Mesodermal cell (in vitro differentiated cells): ENCODE data around the gene KCNJ1.

Experiments used
- H3K27ac ChIP-seq: 2 replicates; pipeline ENCODE4 v1.7.0; 2013; ENCODE audit warnings: mild to moderate bottlenecking, low read depth, low read length, moderate library complexity; ENCODE audit not compliant: severe bottlenecking
- H3K36me3 ChIP-seq: 2 replicates; pipeline ENCODE4 v1.7.1; 2013; ENCODE audit warnings: mild to moderate bottlenecking, low read length, moderate library complexity; ENCODE audit not compliant: control insufficient read depth, insufficient read depth
- H3K4me1 ChIP-seq: one replicate; pipeline ENCODE4 v1.7.1; 2013; ENCODE audit warnings: mild to moderate bottlenecking, low read length; ENCODE audit not compliant: insufficient read depth, control insufficient read depth, poor library complexity, severe bottlenecking
- H3K4me3 ChIP-seq: 2 replicates; pipeline ENCODE4 v1.7.0; 2013; ENCODE audit warnings: low read length, control low read depth, mild to moderate bottlenecking; ENCODE audit not compliant: insufficient read depth, poor library complexity, severe bottlenecking; ENCODE audit errors: extremely low read depth
- H3K9me3 ChIP-seq: 2 replicates; pipeline ENCODE4 v1.7.1; 2013; ENCODE audit warnings: mild to moderate bottlenecking, low read length, moderate library complexity; ENCODE audit not compliant: control insufficient read depth
- WGBS, 2 experiments: methylation state at CpG; one replicate each; pipeline ENCODE4 v1.1.5; 2013; ENCODE audit warnings: missing lambda C conversion rate in 2 of 2; ENCODE audit not compliant: insufficient coverage in 2 of 2; 5-methylcytosine and 5-hydroxymethylcytosine counted together

The KCNJ1 gene

DNA sequence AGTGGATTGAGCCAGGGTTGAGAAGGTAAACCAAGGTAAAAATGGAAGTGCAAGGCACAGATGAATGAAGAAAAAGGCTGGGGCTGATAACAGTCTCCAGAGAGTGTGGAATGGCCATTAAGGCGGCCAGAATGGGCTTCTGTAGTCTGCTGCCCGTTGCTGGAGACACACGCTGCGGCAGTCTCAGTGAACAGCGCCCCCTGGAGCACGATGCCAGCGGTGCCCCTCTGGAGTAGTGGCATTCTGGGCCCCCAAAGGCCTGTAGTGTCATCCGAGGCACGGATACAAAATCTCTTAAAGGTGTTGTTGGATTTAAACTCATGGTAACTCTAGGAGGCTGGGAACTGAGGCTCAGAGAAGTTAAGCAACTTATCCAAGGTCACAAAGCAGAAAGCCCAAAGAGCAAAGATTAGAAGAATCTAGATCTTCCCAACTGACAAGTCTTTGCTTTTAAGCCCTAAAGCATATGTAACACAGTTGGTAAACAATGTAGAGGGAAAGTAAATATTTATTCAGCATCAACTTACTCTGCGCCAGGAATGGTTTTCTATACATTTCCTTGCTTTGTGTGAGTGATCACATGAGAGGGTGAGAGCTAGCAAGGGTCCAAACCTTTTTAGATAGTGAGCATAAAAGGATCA lies 18.2 kb downstream of the KCNJ1 start:
- Histone ChIP-seq H3K27ac (no peak overlapping the region), H3K36me3 (no peaks in the 10 kb centered on the region), H3K4me3 (no peak overlapping the region), H3K4me1 (no peaks in the 10 kb centered on the region), H3K9me3 (no peaks in the 10 kb centered on the region)
- 11 to 14% methylated on average over 7 to 9 of the region's 10 CpGs for WGBS, 2 experiments

DNA sequence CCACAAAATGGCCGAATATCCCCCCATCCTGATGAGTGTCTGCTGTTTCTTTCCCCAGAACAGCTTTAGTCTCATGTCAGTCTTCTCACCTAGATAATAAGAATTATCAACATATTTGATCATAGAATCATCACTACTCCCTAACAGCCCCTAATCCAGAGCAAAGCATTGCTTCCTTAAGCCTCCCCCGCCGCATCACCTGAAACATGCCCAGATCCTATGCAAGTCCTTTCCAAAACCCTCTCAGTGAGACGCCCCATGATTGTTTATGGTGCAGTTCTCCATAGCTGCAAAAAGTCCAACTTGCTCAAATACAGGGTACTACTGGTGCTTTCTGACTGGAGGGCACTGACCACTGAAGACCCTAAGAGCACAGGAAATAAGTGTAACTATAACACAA lies 20.1 kb downstream of the KCNJ1 start:
- H3K4me1 ChIP-seq, result no peaks in the 10 kb centered on the region
- H3K27ac ChIP-seq, result no peak overlapping the region
- WGBS, 2 experiments, result 93 to 97% methylated on average over 4 of the region's 4 CpGs
- H3K9me3 ChIP-seq, result no peaks in the 10 kb centered on the region
- no peaks in the 10 kb centered on the region for H3K36me3 ChIP-seq
- H3K4me3 ChIP-seq, result no peak overlapping the region

DNA sequence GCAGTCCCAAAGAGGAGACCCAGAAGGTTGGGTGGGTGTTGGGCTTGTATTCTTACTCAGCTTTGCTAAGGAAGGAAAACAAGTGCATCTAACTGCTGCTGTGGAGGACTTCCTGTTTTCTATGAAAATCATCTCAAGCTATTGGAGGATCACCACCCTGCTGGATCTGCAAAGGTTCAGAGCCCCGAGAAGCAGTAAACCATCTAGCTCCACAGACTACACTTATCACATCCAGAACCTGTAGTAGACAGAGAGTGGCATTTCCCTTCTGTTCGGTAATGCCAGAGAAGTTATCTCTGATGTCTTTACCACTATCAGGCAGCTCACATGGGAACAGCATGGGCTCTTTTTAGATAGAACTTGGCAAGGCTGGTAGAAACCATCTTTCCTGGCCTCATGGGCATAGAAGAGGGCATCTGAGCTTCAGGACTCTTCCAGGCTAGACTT lies 21.7 kb downstream of the KCNJ1 start:
- Histone ChIP-seq H3K9me3 (no peaks in the 10 kb centered on the region), H3K4me1 (no peaks in the 10 kb centered on the region), H3K4me3 (no peak overlapping the region), H3K36me3 (no peaks in the 10 kb centered on the region), H3K27ac (no peak overlapping the region)
- WGBS, 2 experiments, result 100% methylated on average over 1 of the region's 2 CpGs; no CpG with 5 or more reads in 1 of the 2 experiments

DNA sequence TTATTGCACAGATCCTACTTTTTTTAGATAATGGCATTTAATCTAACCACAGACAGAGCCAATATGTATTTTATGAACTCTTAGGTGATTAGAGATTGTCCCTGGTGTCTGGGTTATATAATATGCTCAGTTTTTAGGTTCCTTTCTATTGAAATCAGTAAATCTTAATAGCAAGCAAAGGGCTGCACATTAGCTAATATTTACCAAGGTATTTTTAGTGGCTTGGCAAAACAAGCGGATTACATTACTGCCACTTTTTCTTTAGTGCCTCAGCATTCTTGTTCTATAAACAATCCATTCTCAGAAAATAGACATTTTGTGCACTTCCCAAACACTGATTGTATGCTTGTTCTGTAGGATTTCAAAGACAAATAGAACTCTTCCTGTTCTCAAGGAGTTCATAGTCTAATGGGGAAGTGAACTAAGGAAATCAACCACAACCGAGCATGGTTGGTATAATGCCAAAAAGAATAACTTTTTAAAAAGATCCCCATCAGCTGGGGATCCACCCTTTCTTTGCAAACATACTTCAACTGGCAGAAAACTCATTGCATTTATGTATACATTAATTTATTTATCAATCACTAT lies 23.8 kb downstream of the KCNJ1 start:
- Histone ChIP-seq H3K4me3 (no peak overlapping the region), H3K36me3 (no peaks in the 10 kb centered on the region), H3K4me1 (no peaks in the 10 kb centered on the region), H3K27ac (no peak overlapping the region), H3K9me3 (peaks cover 5% of the 10 kb centered on the region)
- 100% methylated on average over 1 of the region's 2 CpGs; no CpG with 5 or more reads in 1 of the 2 experiments for WGBS, 2 experiments

DNA sequence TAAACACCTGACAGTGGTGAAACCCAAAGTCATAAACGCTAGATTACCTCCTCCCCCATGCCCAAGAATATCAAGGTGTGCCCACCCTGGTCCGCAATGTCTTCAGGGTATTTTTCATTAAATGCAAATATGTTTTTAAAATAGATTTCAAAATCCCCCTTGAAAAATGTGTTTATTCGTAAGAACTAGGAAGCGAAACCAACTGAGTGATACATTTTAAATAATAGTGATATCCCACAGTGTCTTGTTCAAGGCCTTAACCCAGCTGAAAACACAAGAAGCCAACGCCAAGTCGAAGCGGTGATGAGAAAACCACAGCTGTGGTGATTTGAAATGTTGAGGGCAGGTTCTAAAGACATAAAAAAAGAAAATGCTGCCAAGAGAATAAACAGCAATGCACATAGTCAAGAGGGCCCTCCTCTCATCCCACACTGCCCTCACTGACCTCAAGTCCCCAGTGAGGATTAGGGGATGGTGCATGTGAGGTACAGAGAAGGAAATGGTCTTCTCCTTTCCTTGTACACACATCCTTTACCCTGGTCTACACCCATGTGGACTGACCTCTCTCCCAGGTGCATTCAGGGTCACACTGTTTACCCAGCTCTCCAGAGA lies 25.5 kb downstream of the KCNJ1 start:
- H3K4me3 ChIP-seq, result no peak overlapping the region
- H3K27ac ChIP-seq, result no peak overlapping the region
- H3K9me3 ChIP-seq, result peaks cover 5% of the 10 kb centered on the region
- H3K36me3 ChIP-seq, result no peaks in the 10 kb centered on the region
- WGBS, 2 experiments, result 100% methylated on average over 1 of the region's 7 CpGs; no CpG with 5 or more reads in 1 of the 2 experiments
- H3K4me1 ChIP-seq, result peaks cover under 1% of the 10 kb centered on the region

DNA sequence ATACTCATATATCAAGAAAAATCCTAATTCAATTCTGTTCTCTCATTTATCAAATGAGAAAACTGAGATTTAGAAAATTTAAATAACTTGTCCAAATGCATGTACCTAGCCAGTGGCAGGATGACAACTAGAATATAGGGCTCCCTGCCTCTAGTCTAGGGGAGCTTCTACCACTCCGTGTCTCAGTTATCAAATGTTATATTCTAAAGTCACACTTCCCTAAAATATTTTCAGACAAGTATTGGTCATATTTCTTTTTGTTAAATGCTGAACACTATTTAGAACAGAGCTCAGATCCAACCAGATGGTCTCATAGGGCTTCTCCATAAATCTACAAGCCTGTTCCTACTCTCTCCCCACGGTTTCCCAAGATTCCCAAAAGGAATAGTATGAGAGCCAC lies 26.3 kb downstream of the KCNJ1 start:
- WGBS, 2 experiments, result 88% methylated on average over 1 of the region's 2 CpGs; no CpG with 5 or more reads in 1 of the 2 experiments

DNA sequence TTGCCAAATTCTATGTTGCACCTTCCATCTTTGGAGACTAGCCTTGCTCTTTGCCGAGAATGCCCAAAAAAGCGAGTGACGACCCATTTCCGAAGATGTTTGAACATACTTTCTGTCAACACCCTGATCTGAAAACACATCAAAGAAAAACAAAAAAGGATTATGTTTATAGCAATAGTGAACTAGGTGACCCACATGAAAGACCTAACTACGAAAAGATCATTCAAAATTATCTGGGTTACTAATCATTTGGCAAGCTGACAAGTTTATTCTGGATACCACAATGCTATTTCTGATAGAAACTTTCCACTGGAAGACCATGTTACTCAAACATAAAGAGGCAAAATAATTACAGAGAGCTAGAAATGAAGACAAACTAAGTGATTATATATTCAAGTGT lies 27.0 kb downstream of the KCNJ1 start:
- H3K4me1 ChIP-seq, result peaks cover 12% of the 10 kb centered on the region
- no peak overlapping the region for H3K27ac ChIP-seq
- WGBS, 2 experiments, result 83 to 100% methylated on average over 2 to 5 of the region's 5 CpGs
- no peak overlapping the region for H3K4me3 ChIP-seq
- H3K36me3 ChIP-seq, result no peaks in the 10 kb centered on the region
- peaks cover 5% of the 10 kb centered on the region for H3K9me3 ChIP-seq

More for the DNA sequence above, 26.3 kb downstream of the KCNJ1 start:
- Histone ChIP-seq H3K36me3 (no peaks in the 10 kb centered on the region), H3K27ac (no peak overlapping the region), H3K4me3 (no peak overlapping the region), H3K9me3 (peaks cover 5% of the 10 kb centered on the region), H3K4me1 (peaks cover 6% of the 10 kb centered on the region)

DNA sequence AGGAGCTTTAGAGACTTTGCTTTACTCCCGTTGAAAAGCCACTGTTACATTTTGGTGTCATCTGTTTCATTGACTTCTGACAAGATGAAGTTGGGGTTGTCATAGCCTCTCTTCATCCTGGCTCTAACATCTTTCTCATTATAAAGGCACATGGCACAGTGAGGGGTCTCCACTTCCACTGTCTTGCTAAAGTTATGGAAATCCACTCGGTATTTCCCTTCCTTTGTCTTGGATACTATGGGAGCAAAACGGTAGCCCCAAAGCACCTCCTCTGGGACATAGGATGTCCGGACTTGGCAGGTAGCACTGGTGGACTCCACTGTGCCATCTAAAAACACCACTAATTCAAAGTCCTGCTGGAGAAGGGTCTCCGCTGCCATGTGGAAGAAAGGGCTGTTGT lies 28.0 kb downstream of the KCNJ1 start:
- Histone ChIP-seq H3K4me3 (no peak overlapping the region), H3K36me3 (no peaks in the 10 kb centered on the region), H3K9me3 (peaks cover 5% of the 10 kb centered on the region)

DNA sequence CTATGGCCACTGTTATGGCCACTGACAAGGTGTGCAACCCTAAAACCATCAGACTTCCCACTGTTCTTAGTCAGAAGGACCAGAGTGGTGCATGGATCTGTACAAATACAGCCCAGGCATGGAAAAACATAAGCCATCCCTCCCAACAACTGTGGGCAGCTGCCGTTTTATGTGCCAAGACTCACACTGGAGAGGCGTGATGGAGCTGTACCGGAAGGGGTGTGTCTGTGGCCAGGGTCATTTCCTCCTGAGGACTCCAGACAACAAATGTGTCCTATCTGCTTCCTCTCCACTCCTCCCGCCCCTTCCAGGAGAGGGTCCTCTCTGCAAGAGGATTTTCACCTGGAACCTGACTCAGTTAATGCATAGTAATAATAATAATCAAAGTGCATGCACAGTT lies 29.5 kb downstream of the KCNJ1 start:
- H3K4me1 ChIP-seq, result peaks cover 13% of the 10 kb centered on the region
- peaks cover 5% of the 10 kb centered on the region for H3K9me3 ChIP-seq
- H3K4me3 ChIP-seq, result no peak overlapping the region
- H3K36me3 ChIP-seq, result no peaks in the 10 kb centered on the region
- 89 to 97% methylated on average over 3 of the region's 4 CpGs for WGBS, 2 experiments
- no peak overlapping the region for H3K27ac ChIP-seq

More for the DNA sequence above, 28.0 kb downstream of the KCNJ1 start:
- 63 to 100% methylated on average over 2 to 4 of the region's 5 CpGs for WGBS, 2 experiments
- H3K4me1 ChIP-seq, result peaks cover 13% of the 10 kb centered on the region
- no peak overlapping the region for H3K27ac ChIP-seq

DNA sequence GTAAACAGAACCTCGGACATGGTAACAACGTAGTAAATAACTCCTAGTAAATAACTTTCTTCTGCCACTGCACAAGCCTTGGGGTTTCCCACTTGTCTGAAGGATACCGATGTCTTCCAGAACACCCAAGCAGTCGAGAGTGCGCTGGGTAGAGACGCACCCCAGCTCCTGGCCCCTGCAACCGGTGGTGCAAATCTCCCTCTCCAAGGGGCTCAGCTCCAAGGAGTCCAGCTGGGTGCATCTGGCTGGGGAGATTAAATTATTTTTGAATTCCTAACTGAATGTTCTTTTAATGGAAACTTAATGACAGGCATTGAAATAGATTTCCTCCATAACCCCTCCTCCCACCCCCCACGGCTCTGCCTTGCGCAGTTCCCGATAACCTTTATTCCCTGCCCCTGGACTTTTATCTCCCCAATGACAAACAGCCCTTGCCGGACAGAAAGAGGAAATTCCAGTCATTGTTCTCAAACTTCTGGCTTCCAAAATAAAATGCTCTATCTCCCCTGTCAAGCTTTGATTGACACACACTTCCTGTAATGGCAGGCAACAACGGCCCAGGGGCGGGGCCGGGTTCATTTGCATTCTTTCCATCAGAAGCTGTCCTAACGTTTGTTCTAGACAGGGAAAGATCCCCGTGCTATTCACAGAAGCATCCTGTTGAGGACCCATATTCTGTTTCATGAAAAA lies 31.2 kb downstream of the KCNJ1 start:
- Histone ChIP-seq H3K36me3 (no peaks in the 10 kb centered on the region), H3K4me3 (no peak overlapping the region), H3K27ac (peak overlapping the region; percentile 71), H3K9me3 (peaks cover 5% of the 10 kb centered on the region), H3K4me1 (peaks cover 18% of the 10 kb centered on the region)
- WGBS, 2 experiments, result 55 to 67% methylated on average over 9 to 13 of the region's 16 CpGs
